Duodenal mucosa (tissue), 2 donors: Measurements from ENCODE around the gene EMX1.
"Not testable (repeated sequence)": the region's sequence is repeated elsewhere in the genome, so short reads cannot be mapped to it uniquely, and the experiment has no call there.

Experiments
- H3K27ac ChIP-seq: one replicate; pipeline ENCODE4 v1.7.0; 2013; ENCODE audit warnings: low read depth, low read length
- H3K27me3 ChIP-seq, 2 donors: one replicate each; pipeline ENCODE4 v1.7.0; 2013; ENCODE audit warnings: low read length in 2 of 2, control low read depth in 1 of 2; ENCODE audit not compliant: insufficient read depth in 2 of 2, control insufficient read depth in 1 of 2
- H3K36me3 ChIP-seq, 2 donors: one replicate each; pipeline ENCODE4 v1.7.0; 2013; ENCODE audit warnings: low read length in 2 of 2, control low read depth in 1 of 2; ENCODE audit not compliant: insufficient read depth in 2 of 2, control insufficient read depth in 1 of 2
- H3K4me1 ChIP-seq, 2 donors: one replicate each; pipeline ENCODE4 v1.7.0; 2013; ENCODE audit warnings: low read length in 2 of 2, control low read depth in 1 of 2; ENCODE audit not compliant: insufficient read depth in 2 of 2, control insufficient read depth in 1 of 2
- H3K4me3 ChIP-seq, 2 donors: one replicate each; pipeline ENCODE4 v1.7.0; 2013; ENCODE audit warnings: low read length in 2 of 2, low read depth in 1 of 2
- H3K9ac ChIP-seq, 2 donors: one replicate each; pipeline ENCODE4 v1.7.0; 2013; ENCODE audit warnings: low read length in 2 of 2, low read depth in 1 of 2
- H3K9me3 ChIP-seq, 2 donors: one replicate each; pipeline ENCODE4 v1.7.0; 2013; ENCODE audit warnings: low read length in 2 of 2, control low read depth in 1 of 2; ENCODE audit not compliant: control insufficient read depth in 1 of 2

Gene EMX1

GRCh38 chr2:72900191-72900825, 17.0 kb upstream of the EMX1 start:
- no peak overlapping the region for H3K27ac ChIP-seq
- peaks cover 28 to 42% of the 10 kb centered on the region in 2 donors for H3K27me3 ChIP-seq
- no peaks in the 10 kb centered on the region for H3K9me3 ChIP-seq
- H3K9ac ChIP-seq = no peak overlapping the region
- no peaks in the 10 kb centered on the region for H3K36me3 ChIP-seq
- peaks cover 10 to 12% of the 10 kb centered on the region in 2 donors for H3K4me1 ChIP-seq
- H3K4me3 ChIP-seq = no peak overlapping the region

GRCh38 chr2:72901426-72901825, 15.9 kb upstream of the EMX1 start:
- Histone ChIP-seq H3K9me3 (no peaks in the 10 kb centered on the region), H3K36me3 (no peaks in the 10 kb centered on the region), H3K27ac (no peak overlapping the region), H3K4me1 (peaks cover 0 to under 1% of the 10 kb centered on the region in 2 donors), H3K4me3 (no peak overlapping the region), H3K27me3 (peaks cover 26 to 44% of the 10 kb centered on the region in 2 donors), H3K9ac (no peak overlapping the region)

GRCh38 chr2:72907369-72907768, 9.9 kb upstream of the EMX1 start:
- peaks cover 40 to 62% of the 10 kb centered on the region in 2 donors for H3K27me3 ChIP-seq
- H3K4me1 ChIP-seq, H3K4me3 ChIP-seq, H3K27ac ChIP-seq, H3K9me3 ChIP-seq, H3K36me3 ChIP-seq, H3K9ac ChIP-seq: not testable (repeated sequence)

GRCh38 chr2:72908741-72909140, 8.6 kb upstream of the EMX1 start:
- Histone ChIP-seq H3K36me3 (no peaks in the 10 kb centered on the region), H3K4me3 (no peak overlapping the region), H3K27me3 (peaks cover 46 to 63% of the 10 kb centered on the region in 2 donors), H3K9me3 (no peaks in the 10 kb centered on the region), H3K9ac (no peak overlapping the region), H3K27ac (no peak overlapping the region), H3K4me1 (no peaks in the 10 kb centered on the region)

- Histone ChIP-seq H3K9ac (no peak overlapping the region), H3K4me3 (no peak overlapping the region), H3K4me1 (peaks cover 2 to 7% of the 10 kb centered on the region in 2 donors), H3K27me3 (peaks cover 63 to 74% of the 10 kb centered on the region in 2 donors), H3K27ac (no peak overlapping the region), H3K36me3 (no peaks in the 10 kb centered on the region), H3K9me3 (no peaks in the 10 kb centered on the region)
Observed at GRCh38 chr2:72911256-72911655, 6.1 kb upstream of the EMX1 start.

GRCh38 chr2:72913486-72914205, 3.7 kb upstream of the EMX1 start:
- Histone ChIP-seq H3K9me3 (no peaks in the 10 kb centered on the region), H3K27me3 (peaks cover 78 to 79% of the 10 kb centered on the region in 2 donors), H3K27ac (no peak overlapping the region), H3K4me1 (peaks cover 9 to 23% of the 10 kb centered on the region in 2 donors), H3K9ac (no peak overlapping the region), H3K36me3 (no peaks in the 10 kb centered on the region), H3K4me3 (no peak overlapping the region)

GRCh38 chr2:72914206-72914559, 3.1 kb upstream of the EMX1 start:
- H3K27ac ChIP-seq = no peak overlapping the region
- H3K36me3 ChIP-seq = no peaks in the 10 kb centered on the region
- peaks cover 9 to 26% of the 10 kb centered on the region in 2 donors for H3K4me1 ChIP-seq
- peaks cover 80 to 83% of the 10 kb centered on the region in 2 donors for H3K27me3 ChIP-seq
- no peak overlapping the region for H3K4me3 ChIP-seq
- no peak overlapping the region for H3K9ac ChIP-seq
- H3K9me3 ChIP-seq = no peaks in the 10 kb centered on the region

- Histone ChIP-seq H3K4me1 (peaks cover 9 to 26% of the 10 kb centered on the region in 2 donors), H3K9me3 (no peaks in the 10 kb centered on the region), H3K9ac (no peak overlapping the region), H3K36me3 (no peaks in the 10 kb centered on the region), H3K27me3 (peaks cover 81 to 85% of the 10 kb centered on the region in 2 donors), H3K27ac (no peak overlapping the region), H3K4me3 (no peak overlapping the region)
Observed at GRCh38 chr2:72914589-72915319, 2.6 kb upstream of the EMX1 start.

- Histone ChIP-seq H3K4me1 (peaks cover 9 to 30% of the 10 kb centered on the region in 2 donors), H3K4me3 (peak overlapping the region; percentile 70 to 74)
Observed at GRCh38 chr2:72915320-72915906, 1.9 kb upstream of the EMX1 start.

More at GRCh38 chr2:72915320-72915906, 1.9 kb upstream of the EMX1 start:
- no peaks in the 10 kb centered on the region for H3K36me3 ChIP-seq
- no peak overlapping the region for H3K27ac ChIP-seq
- no peaks in the 10 kb centered on the region for H3K9me3 ChIP-seq
- no peak overlapping the region for H3K9ac ChIP-seq
- H3K27me3 ChIP-seq = peaks cover 82 to 86% of the 10 kb centered on the region in 2 donors
